ENCODE results near the gene ZNF680. TPM values are rescaled to one million over a fixed set of nuclear protein-coding genes. Genes with fewer than 3 reads are reported as not detected.

Gene ZNF680
- total and polyA plus RNA-seq, 7 donors = 3.3 to 18.3 (median 16.3) TPM

- Histone ChIP-seq H3K36me3 (ENCODE audit: insufficient read depth in 1 of 2, low read depth in 1 of 2) (no peaks in the 10 kb centered on the region), H3K27ac (no peak overlapping the region), H3K9me3 (peaks cover 24% of the 10 kb centered on the region), H3K4me1 (no peaks in the 10 kb centered on the region), H3K4me3 (no peak overlapping the region), H3K27me3 (ENCODE audit: insufficient read depth in 3 of 3, low read length in 2 of 3) (no peaks in the 10 kb centered on the region)
- 100% methylated on average over 2 of the region's 2 CpGs for WGBS, 3 donors
- ATAC-seq = no peak
- TF ChIP-seq, protein P1, sequence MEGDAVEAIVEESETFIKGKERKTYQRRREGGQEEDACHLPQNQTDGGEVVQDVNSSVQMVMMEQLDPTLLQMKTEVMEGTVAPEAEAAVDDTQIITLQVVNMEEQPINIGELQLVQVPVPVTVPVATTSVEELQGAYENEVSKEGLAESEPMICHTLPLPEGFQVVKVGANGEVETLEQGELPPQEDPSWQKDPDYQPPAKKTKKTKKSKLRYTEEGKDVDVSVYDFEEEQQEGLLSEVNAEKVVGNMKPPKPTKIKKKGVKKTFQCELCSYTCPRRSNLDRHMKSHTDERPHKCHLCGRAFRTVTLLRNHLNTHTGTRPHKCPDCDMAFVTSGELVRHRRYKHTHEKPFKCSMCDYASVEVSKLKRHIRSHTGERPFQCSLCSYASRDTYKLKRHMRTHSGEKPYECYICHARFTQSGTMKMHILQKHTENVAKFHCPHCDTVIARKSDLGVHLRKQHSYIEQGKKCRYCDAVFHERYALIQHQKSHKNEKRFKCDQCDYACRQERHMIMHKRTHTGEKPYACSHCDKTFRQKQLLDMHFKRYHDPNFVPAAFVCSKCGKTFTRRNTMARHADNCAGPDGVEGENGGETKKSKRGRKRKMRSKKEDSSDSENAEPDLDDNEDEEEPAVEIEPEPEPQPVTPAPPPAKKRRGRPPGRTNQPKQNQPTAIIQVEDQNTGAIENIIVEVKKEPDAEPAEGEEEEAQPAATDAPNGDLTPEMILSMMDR (IDR thresholded peaks at IDR 0.05) = no peak
- intact Hi-C loops (cut with DNase I) = no loop called here
- no peak for DNase-seq
These were observed 53.3 kb downstream of the ZNF680 start for GRCh38 chr7:64509583-64509982.

- Histone ChIP-seq H3K4me1 (no peaks in the 10 kb centered on the region), H3K9me3 (peaks cover 7% of the 10 kb centered on the region), H3K27me3 (ENCODE audit: insufficient read depth in 3 of 3, low read length in 2 of 3) (no peaks in the 10 kb centered on the region), H3K27ac (no peak overlapping the region), H3K4me3 (no peak overlapping the region), H3K36me3 (ENCODE audit: insufficient read depth in 1 of 2, low read depth in 1 of 2) (no peaks in the 10 kb centered on the region)
- DNase-seq (no peak), ATAC-seq (no peak)
- TF ChIP-seq, protein P1 (IDR thresholded peaks at IDR 0.05) = no peak
- 83 to 89% (median 87%) methylated on average over 3 of the region's 3 CpGs for WGBS, 3 donors
- intact Hi-C loops (cut with DNase I) = no loop called here
These were observed 58.2 kb downstream of the ZNF680 start for GRCh38 chr7:64504581-64505120.

DNA sequence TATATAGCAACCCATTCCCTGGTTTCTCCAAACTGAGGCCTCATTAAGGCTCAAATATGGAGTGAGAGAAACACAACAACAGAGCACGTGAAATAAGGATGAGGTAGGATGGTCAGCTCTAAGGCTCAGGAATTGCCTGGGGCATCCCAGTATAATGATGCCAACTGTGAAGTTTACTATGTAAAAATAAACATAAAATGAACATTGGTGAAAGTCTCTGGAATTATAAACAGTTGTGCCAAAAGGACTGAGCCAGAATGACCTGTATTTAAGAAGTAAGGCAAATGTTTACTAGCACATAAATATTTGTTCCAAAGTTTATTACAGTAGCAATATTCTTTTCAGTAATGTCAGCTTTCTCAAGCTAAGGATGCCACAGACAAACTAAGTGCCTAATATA is 64.6 kb downstream of the ZNF680 start:
- H3K4me3 ChIP-seq = no peak overlapping the region
- WGBS, 3 donors = 90 to 93% (median 93%) methylated on average over 1 of the region's 1 CpG
- no peaks in the 10 kb centered on the region for H3K9me3 ChIP-seq
- no peaks in the 10 kb centered on the region for H3K4me1 ChIP-seq
- no peak for ATAC-seq
- no peak overlapping the region for H3K27ac ChIP-seq
- DNase-seq = no peak
- TF ChIP-seq, protein P1 (IDR thresholded peaks at IDR 0.05) = no peak
- intact Hi-C loops (cut with DNase I) = no loop called here
- H3K27me3 ChIP-seq (ENCODE audit: insufficient read depth in 3 of 3, low read length in 2 of 3) = no peaks in the 10 kb centered on the region
- no peaks in the 10 kb centered on the region for H3K36me3 ChIP-seq (ENCODE audit: insufficient read depth in 1 of 2, low read depth in 1 of 2)

GRCh38 chr7:64494912-64495461 is 67.9 kb downstream of the ZNF680 start:
- WGBS, 3 donors = 12 to 21% (median 13%) methylated on average over 26 of the region's 26 CpGs
- ATAC-seq (no peak), DNase-seq (no peak)
- Histone ChIP-seq H3K9me3 (no peaks in the 10 kb centered on the region), H3K4me1 (no peaks in the 10 kb centered on the region), H3K27ac (no peak overlapping the region), H3K4me3 (no peak overlapping the region), H3K36me3 (ENCODE audit: insufficient read depth in 1 of 2, low read depth in 1 of 2) (no peaks in the 10 kb centered on the region), H3K27me3 (ENCODE audit: insufficient read depth in 3 of 3, low read length in 2 of 3) (no peaks in the 10 kb centered on the region)
- TF ChIP-seq, protein P1 (IDR thresholded peaks at IDR 0.05) = no peak
- intact Hi-C loops (cut with DNase I) = no loop called here

GRCh38 chr7:64485623-64486022 is 77.2 kb downstream of the ZNF680 start:
- 33 to 63% (median 41%) methylated on average over 1 of the region's 1 CpG for WGBS, 3 donors
- ATAC-seq (no peak), DNase-seq (no peak)
- TF ChIP-seq, protein P1 (IDR thresholded peaks at IDR 0.05) = no peak
- H3K27me3 ChIP-seq (ENCODE audit: insufficient read depth in 3 of 3, low read length in 2 of 3) = no peaks in the 10 kb centered on the region
- intact Hi-C loops (cut with DNase I) = no loop called here
- no peaks in the 10 kb centered on the region for H3K36me3 ChIP-seq (ENCODE audit: insufficient read depth in 1 of 2, low read depth in 1 of 2)
- no peak overlapping the region for H3K27ac ChIP-seq
- no peak overlapping the region for H3K4me3 ChIP-seq
- H3K4me1 ChIP-seq = no peaks in the 10 kb centered on the region
- H3K9me3 ChIP-seq = no peaks in the 10 kb centered on the region
